Left ventricle myocardium inferior (tissue), 1 donor: ENCODE measurements around the gene TYRO3. TPM values are rescaled to one million over a fixed set of nuclear protein-coding genes. Genes with fewer than 3 reads are reported as not detected.

ENCODE experiments used
- DNase-seq: peaks from one replicate; pipeline ENCODE4 v3.0.0-alpha.2; 2020
- H3K27ac ChIP-seq: fragments of 200-600 bp; replicated peaks from 2 replicates; pipeline ENCODE4 v1.8.0; 2021
- H3K27me3 ChIP-seq: fragments of 200-600 bp; 2 replicates; pipeline ENCODE4 v1.8.0; 2021; ENCODE audit warnings: low read depth
- H3K36me3 ChIP-seq: fragments of 200-600 bp; 2 replicates; pipeline ENCODE4 v1.8.0; 2021
- H3K4me1 ChIP-seq: fragments of 200-600 bp; 2 replicates; pipeline ENCODE4 v1.8.0; 2021
- H3K4me3 ChIP-seq: fragments of 200-600 bp; 2 replicates; pipeline ENCODE4 v1.8.0; 2021; ENCODE audit warnings: mild to moderate bottlenecking, moderate library complexity
- H3K9me3 ChIP-seq: fragments of 200-600 bp; replicated peaks from 2 replicates; pipeline ENCODE4 v1.8.0; 2021
- intact Hi-C: fragments of 100-400 bp; cut with micrococcal nuclease; formaldehyde crosslinking; loops from one replicate; pipeline ENCODE4 v1.11.0; 2022
- total RNA-seq: library from RNA; stranded (reverse); fragmentation: NEBNext Ultra II Directional; extraction: Animal tissue kit (Norgen Biotek cat#: 25700); gene quantifications from one replicate; pipeline ENCODE4 v1.2.1, GENCODE V29; 2021
- TF ChIP-seq, protein P1 (sequence below): fragments of 200-600 bp; IDR thresholded peaks from 2 replicates; pipeline ENCODE4 v1.8.0; 2021; ENCODE audit warnings: antibody characterized with exemption, mild to moderate bottlenecking, borderline replicate concordance
- donor health status: DM: no; HTN: yes; CAD: no; lungs with severe emphysema.

The TYRO3 gene
- total RNA-seq, 1 donor from 2014 or later: 3.3 TPM

DNA sequence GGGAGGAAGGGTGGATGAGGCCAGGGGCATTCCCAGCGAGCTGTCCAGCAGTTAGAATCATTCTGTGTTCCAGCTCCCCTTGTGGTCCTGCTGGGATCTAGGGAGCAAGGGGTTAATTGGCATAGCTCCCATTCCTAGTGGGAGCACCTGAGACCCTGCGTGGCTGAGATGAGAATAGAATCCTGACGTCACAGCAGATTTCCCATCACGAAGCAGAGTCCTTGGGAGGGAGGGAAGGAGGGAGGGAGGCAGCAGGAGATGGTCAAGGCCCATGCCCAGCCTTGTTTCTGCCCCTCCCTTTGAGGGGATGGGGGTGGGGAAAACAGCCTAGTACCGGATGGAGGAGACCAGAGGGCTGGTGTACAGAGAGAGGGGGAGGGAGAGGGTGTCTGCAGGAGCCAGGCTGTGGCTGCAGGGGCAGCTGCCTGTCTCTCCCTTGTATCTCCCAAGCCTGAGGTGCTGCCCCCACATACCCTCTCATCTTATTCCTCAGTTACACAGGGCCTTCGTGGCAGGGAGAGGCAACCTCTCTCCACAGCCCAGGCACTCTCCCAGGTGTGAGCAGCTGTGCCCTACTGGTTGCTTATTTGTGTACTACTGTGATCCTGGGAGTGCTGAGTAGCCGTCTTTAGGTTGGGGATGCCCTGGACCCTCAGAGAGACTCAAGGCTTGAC is 5.4 kb downstream of the TYRO3 start:
- Histone ChIP-seq H3K36me3 (no peaks in the 10 kb centered on the region), H3K9me3 (no peaks in the 10 kb centered on the region), H3K4me1 (peaks cover 20% of the 10 kb centered on the region), H3K4me3 (no peak overlapping the region), H3K27me3 (no peaks in the 10 kb centered on the region), H3K27ac (no peak overlapping the region)
- TF ChIP-seq, protein P1, sequence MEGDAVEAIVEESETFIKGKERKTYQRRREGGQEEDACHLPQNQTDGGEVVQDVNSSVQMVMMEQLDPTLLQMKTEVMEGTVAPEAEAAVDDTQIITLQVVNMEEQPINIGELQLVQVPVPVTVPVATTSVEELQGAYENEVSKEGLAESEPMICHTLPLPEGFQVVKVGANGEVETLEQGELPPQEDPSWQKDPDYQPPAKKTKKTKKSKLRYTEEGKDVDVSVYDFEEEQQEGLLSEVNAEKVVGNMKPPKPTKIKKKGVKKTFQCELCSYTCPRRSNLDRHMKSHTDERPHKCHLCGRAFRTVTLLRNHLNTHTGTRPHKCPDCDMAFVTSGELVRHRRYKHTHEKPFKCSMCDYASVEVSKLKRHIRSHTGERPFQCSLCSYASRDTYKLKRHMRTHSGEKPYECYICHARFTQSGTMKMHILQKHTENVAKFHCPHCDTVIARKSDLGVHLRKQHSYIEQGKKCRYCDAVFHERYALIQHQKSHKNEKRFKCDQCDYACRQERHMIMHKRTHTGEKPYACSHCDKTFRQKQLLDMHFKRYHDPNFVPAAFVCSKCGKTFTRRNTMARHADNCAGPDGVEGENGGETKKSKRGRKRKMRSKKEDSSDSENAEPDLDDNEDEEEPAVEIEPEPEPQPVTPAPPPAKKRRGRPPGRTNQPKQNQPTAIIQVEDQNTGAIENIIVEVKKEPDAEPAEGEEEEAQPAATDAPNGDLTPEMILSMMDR: no peak
- DNase-seq: no peak
- intact Hi-C loops: no loop called here

DNA sequence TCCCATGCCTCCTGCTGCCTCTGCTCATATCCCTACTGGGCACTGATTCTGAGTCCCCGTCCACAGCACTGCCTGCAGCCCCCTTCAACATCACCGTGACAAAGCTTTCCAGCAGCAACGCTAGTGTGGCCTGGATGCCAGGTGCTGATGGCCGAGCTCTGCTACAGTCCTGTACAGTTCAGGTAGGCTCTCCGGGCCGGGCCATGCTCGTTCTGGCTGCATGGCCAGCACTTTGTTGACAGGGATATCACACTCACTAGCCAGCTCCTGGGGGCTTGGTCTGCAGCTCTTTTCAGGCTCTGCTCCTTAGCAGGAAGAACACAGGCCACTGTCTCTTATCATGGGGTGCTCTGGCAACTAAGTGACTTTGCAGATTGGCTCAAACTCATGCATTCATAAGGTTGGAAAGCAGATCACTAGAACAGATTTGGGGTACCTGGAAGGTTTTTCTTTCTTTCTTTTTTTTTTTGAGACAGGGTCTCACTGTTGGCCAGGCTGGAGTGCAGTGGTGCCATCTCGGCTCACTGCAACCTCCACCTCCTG is 6.0 kb downstream of the TYRO3 start:
- H3K4me1 ChIP-seq: peaks cover 14% of the 10 kb centered on the region
- intact Hi-C loops: no loop called here

DNA sequence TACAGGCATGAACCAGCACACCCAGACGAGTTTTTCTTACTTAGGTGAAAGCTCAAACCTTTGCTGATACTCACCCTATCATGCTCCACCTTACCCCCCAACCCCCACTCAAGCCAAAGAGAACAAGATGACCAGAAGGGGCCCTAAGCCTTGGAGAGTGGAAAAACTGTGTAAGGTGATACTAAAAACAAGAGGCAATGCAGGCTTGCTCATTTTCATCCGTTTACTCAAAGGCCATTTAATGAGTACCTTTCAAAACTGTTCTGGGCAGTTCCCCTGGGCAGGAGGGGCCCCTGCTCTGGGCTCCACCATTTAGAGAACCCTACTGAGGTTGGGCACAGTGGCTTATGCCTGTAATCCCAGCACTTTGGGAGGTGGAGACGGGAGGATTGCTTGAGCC is 6.7 kb downstream of the TYRO3 start:
- H3K9me3 ChIP-seq: no peaks in the 10 kb centered on the region
- no peak for DNase-seq
- TF ChIP-seq, protein P1: no peak
- no peaks in the 10 kb centered on the region for H3K27me3 ChIP-seq
- intact Hi-C loops: no loop called here
- no peak overlapping the region for H3K27ac ChIP-seq
- H3K4me1 ChIP-seq: peaks cover 12% of the 10 kb centered on the region
- no peak overlapping the region for H3K4me3 ChIP-seq
- H3K36me3 ChIP-seq: no peaks in the 10 kb centered on the region

More for the DNA sequence above, 6.0 kb downstream of the TYRO3 start:
- Histone ChIP-seq H3K27me3 (no peaks in the 10 kb centered on the region), H3K4me3 (no peak overlapping the region), H3K9me3 (no peaks in the 10 kb centered on the region), H3K27ac (no peak overlapping the region), H3K36me3 (no peaks in the 10 kb centered on the region)
- DNase-seq: no peak
- TF ChIP-seq, protein P1: no peak

DNA sequence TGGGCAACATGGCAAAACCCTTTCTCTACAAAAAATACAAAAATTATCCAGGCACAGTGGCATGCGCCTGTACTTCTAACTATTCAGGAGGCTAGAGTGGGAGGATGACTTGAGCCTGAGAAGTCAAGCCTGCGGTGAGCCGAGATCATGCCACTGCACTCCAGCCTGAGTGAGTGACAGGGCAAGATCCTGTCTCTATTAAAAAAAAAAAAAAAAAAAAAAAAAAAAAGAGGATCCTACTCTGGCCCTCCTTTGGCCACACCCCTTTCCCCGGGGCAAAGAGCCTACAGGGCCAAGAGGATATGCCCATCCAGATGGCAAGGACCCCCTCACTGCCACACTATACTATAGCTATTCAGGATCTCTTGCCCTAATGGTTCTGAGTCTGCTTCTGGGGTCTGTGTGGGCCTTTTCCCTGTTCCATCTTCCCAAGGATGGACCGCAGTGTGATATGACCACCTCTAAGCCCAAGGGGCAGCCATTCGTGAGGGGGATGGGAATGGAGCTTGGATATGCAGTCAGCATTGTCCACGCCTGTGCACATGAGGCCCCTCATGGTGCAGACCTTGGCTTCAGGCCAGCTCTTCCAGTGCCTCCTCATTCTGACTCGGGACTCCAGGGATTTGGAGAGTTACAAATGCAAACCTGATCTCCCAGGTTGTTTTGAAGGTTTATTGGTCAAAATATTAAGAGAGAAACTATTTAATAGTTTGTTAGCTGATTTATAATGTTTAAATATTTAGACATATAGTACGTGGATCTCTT is 7.3 kb downstream of the TYRO3 start:
- Histone ChIP-seq H3K36me3 (peaks cover 5% of the 10 kb centered on the region), H3K4me1 (peaks cover 12% of the 10 kb centered on the region), H3K4me3 (no peak overlapping the region), H3K9me3 (no peaks in the 10 kb centered on the region), H3K27ac (no peak overlapping the region), H3K27me3 (no peaks in the 10 kb centered on the region)
- no peak for DNase-seq
- intact Hi-C loops: no loop called here
- TF ChIP-seq, protein P1: no peak

DNA sequence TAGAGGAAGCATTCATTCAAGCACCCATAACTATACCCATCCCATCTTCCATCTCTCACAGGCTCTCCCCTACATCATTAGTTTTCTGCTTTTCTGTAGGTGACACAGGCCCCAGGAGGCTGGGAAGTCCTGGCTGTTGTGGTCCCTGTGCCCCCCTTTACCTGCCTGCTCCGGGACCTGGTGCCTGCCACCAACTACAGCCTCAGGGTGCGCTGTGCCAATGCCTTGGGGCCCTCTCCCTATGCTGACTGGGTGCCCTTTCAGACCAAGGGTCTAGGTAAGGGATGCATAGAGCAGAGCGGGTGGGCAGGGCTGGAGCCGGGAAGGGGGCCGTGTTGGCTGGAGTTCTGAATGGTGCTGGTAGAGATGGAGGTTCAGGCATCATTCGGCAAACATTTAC is 8.2 kb downstream of the TYRO3 start:
- no peak overlapping the region for H3K4me3 ChIP-seq
- no peaks in the 10 kb centered on the region for H3K9me3 ChIP-seq
- DNase-seq: no peak
- intact Hi-C loops: no loop called here
- peaks cover 11% of the 10 kb centered on the region for H3K36me3 ChIP-seq
- peaks cover 12% of the 10 kb centered on the region for H3K4me1 ChIP-seq
- no peak overlapping the region for H3K27ac ChIP-seq
- TF ChIP-seq, protein P1: no peak
- H3K27me3 ChIP-seq: no peaks in the 10 kb centered on the region
